Occipital lobe (tissue), 2 donors: ENCODE measurements around the gene ADRA2B. TPM values are rescaled to one million over a fixed set of nuclear protein-coding genes. Genes with fewer than 3 reads are reported as not detected.

Experiments
- DNase-seq: peaks from one replicate; lab custom pipeline; 2025; lab: John Stamatoyannopoulos, UW
- total RNA-seq: library from RNA; depleted of rRNA; stranded (reverse); fragments of >200 nt; gene quantifications from one replicate; pipeline ENCODE4 v1.2.3, GENCODE V29; 2014

The ADRA2B gene
- total RNA-seq, 1 donor from 2014 or later = not detected

- no peak for DNase-seq
Measured at GRCh38 chr2:96119389-96119751, 3.0 kb upstream of the ADRA2B start.

GRCh38 chr2:96118698-96119388, 2.5 kb upstream of the ADRA2B start:
- DNase-seq = no peak

- no peak for DNase-seq
Measured at GRCh38 chr2:96117701-96118588, 1.6 kb upstream of the ADRA2B start.

- DNase-seq = no peak
Measured at GRCh38 chr2:96116879-96117533, 635 bp upstream of the ADRA2B start.

- DNase-seq = no peak
Measured at GRCh38 chr2:96115631-96116423, 544 bp downstream of the ADRA2B start.

- no peak for DNase-seq
Measured at GRCh38 chr2:96114903-96115581, 1.3 kb downstream of the ADRA2B start.

GRCh38 chr2:96114546-96114902, 1.8 kb downstream of the ADRA2B start:
- no peak for DNase-seq

GRCh38 chr2:96113951-96114350, 2.4 kb downstream of the ADRA2B start:
- DNase-seq = no peak

GRCh38 chr2:96113367-96113677, 3.0 kb downstream of the ADRA2B start:
- no peak for DNase-seq

GRCh38 chr2:96112501-96113366, 3.6 kb downstream of the ADRA2B start:
- DNase-seq = no peak

- DNase-seq = no peak
Measured at GRCh38 chr2:96111823-96112500, 4.4 kb downstream of the ADRA2B start.

- no peak for DNase-seq
Measured at GRCh38 chr2:96111257-96111640, 5.1 kb downstream of the ADRA2B start.

- DNase-seq = no peak
Measured at GRCh38 chr2:96110621-96111256, 5.6 kb downstream of the ADRA2B start.

- DNase-seq = no peak
Measured at GRCh38 chr2:96109931-96110511, 6.3 kb downstream of the ADRA2B start.

- no peak for DNase-seq
Measured at GRCh38 chr2:96109361-96109680, 7.0 kb downstream of the ADRA2B start.

GRCh38 chr2:96108541-96109360, 7.6 kb downstream of the ADRA2B start:
- no peak for DNase-seq

- no peak for DNase-seq
Measured at GRCh38 chr2:96108151-96108540, 8.2 kb downstream of the ADRA2B start.

- DNase-seq = no peak
Measured at GRCh38 chr2:96107708-96108065, 8.7 kb downstream of the ADRA2B start.
